ENCODE measurements around the gene RNU5D-1. TPM values are rescaled to one million over a fixed set of nuclear protein-coding genes. Genes with fewer than 3 reads are reported as not detected.

RNU5D-1 gene
- total RNA-seq, 2 donors from 2014 or later, result not detected

GRCh38 chr1:44682883-44683265 lies 48.1 kb downstream of the RNU5D-1 start:
- Histone ChIP-seq H3K4me1 (ENCODE audit: control insufficient read depth, insufficient read depth, low read length) (no peaks in the 10 kb centered on the region), H3K4me3 (ENCODE audit: low read length) (no peak overlapping the region), H3K36me3 (ENCODE audit: control insufficient read depth, insufficient read depth, low read length) (no peaks in the 10 kb centered on the region), H3K9ac (ENCODE audit: extremely low read depth, low read length, poor library complexity, severe bottlenecking) (no peak overlapping the region), H3K27me3 (ENCODE audit: control insufficient read depth, insufficient read depth, low read length, poor library complexity, severe bottlenecking) (no peaks in the 10 kb centered on the region), H3K9me3 (ENCODE audit: control insufficient read depth, low read length) (no peaks in the 10 kb centered on the region), H3K27ac (ENCODE audit: low read depth, low read length) (no peak overlapping the region)
- TF ChIP-seq CTCF (conservative IDR thresholded peaks at IDR 0.05), result no peak
- H3K36me3 Mint-ChIP-seq (ENCODE audit: low read depth), result peaks cover 15% of the 10 kb centered on the region
- peaks cover 2% of the 10 kb centered on the region for H3K9me3 Mint-ChIP-seq
- peaks cover 13% of the 10 kb centered on the region for H3K4me1 Mint-ChIP-seq
- H3K4me3 Mint-ChIP-seq, result no peak overlapping the region
- no peak for DNase-seq
- no peak overlapping the region for H3K27ac Mint-ChIP-seq
- no peaks in the 10 kb centered on the region for H3K27me3 Mint-ChIP-seq (ENCODE audit: insufficient read depth)
- WGBS, 2 experiments (ENCODE audit: insufficient coverage in 1 of 2, insufficient read length in 1 of 2), result 90 to 96% methylated on average over 3 of the region's 3 CpGs

- Histone ChIP-seq H3K4me1 (ENCODE audit: control insufficient read depth, insufficient read depth, low read length) (no peaks in the 10 kb centered on the region), H3K27ac (ENCODE audit: low read depth, low read length) (no peak overlapping the region), H3K27me3 (ENCODE audit: control insufficient read depth, insufficient read depth, low read length, poor library complexity, severe bottlenecking) (no peaks in the 10 kb centered on the region), H3K9ac (ENCODE audit: extremely low read depth, low read length, poor library complexity, severe bottlenecking) (no peak overlapping the region), H3K9me3 (ENCODE audit: control insufficient read depth, low read length) (no peaks in the 10 kb centered on the region), H3K4me3 (ENCODE audit: low read length) (no peak overlapping the region), H3K36me3 (ENCODE audit: control insufficient read depth, insufficient read depth, low read length) (no peaks in the 10 kb centered on the region)
- DNase-seq, result no peak
- Mint-ChIP-seq H3K27ac (peak overlapping the region; percentile 53), H3K36me3 (ENCODE audit: low read depth) (peaks cover 15% of the 10 kb centered on the region), H3K9me3 (peaks cover 2% of the 10 kb centered on the region), H3K27me3 (ENCODE audit: insufficient read depth) (no peaks in the 10 kb centered on the region), H3K4me1 (peaks cover 13% of the 10 kb centered on the region), H3K4me3 (no peak overlapping the region)
- TF ChIP-seq CTCF (conservative IDR thresholded peaks at IDR 0.05), result no peak
- WGBS, 2 experiments (ENCODE audit: insufficient coverage in 1 of 2, insufficient read length in 1 of 2), result 87 to 98% methylated on average over 9 to 13 of the region's 14 CpGs
Observed at GRCh38 chr1:44681905-44682882, 48.8 kb downstream of the RNU5D-1 start.

Other genes starting within 250 kb of the RNU5D-1 start
- 10 to 100 TPM; 10.2 to 10.8 TPM for gene TMEM53, start 56.7 kb downstream of the RNU5D-1 start, total RNA-seq
- gene ARMH1, start 56.5 kb downstream of the RNU5D-1 start, total RNA-seq, result 1 to 10 TPM; 3.9 to 6.3 TPM
- 10 to 100 TPM; 42.0 to 72.7 TPM for gene KIF2C, start 8.7 kb upstream of the RNU5D-1 start, total RNA-seq
- gene RPS8, start 44.4 kb upstream of the RNU5D-1 start, total RNA-seq, result 1,000 to 10,000 TPM; 2,014 to 2,050 TPM
- 1 to 10 TPM; 1.6 to 2.3 TPM for gene BEST4, start 57.0 kb upstream of the RNU5D-1 start, total RNA-seq
- gene PLK3, start 69.2 kb upstream of the RNU5D-1 start, total RNA-seq, result 1 to 10 TPM; 3.3 to 9.0 TPM
- under 1 TPM in 1 of 2 donors, not detected in 1; 0.64 TPM for gene DYNLT4, start 76.2 kb upstream of the RNU5D-1 start, total RNA-seq
- gene BTBD19, start 77.4 kb upstream of the RNU5D-1 start, total RNA-seq, result 1 to 10 TPM; 7.4 to 7.9 TPM
- gene PTCH2, start 112.1 kb upstream of the RNU5D-1 start, total RNA-seq, result 1 to 10 TPM; 1.5 to 1.6 TPM